GM18511 (cell line): ENCODE measurements around the gene ZNF511.

Source experiments
- ATAC-seq: cut with Tn5 transposase; IDR thresholded peaks from one replicate; pipeline ENCODE4 v1.9.1; 2021; ENCODE audit warnings: mild to moderate bottlenecking, moderate library complexity; ENCODE audit not compliant: unreplicated experiment

Gene ZNF511

GRCh38 chr10:133351408-133352318, 42.9 kb downstream of the ZNF511 start:
- ATAC-seq: no peak

- no peak for ATAC-seq
Observed at GRCh38 chr10:133353202-133353959, 44.7 kb downstream of the ZNF511 start.

- no peak for ATAC-seq
Observed at GRCh38 chr10:133353988-133354605, 45.4 kb downstream of the ZNF511 start.

- ATAC-seq: no peak
Observed at GRCh38 chr10:133354672-133355240, 46.0 kb downstream of the ZNF511 start.

- ATAC-seq: no peak
Observed at GRCh38 chr10:133355266-133355665, 46.6 kb downstream of the ZNF511 start.

GRCh38 chr10:133355991-133356390, 47.3 kb downstream of the ZNF511 start:
- no peak for ATAC-seq

GRCh38 chr10:133356549-133357284, 48.0 kb downstream of the ZNF511 start:
- ATAC-seq: peak; percentile 3

- peak; percentile 70 for ATAC-seq
Observed at GRCh38 chr10:133357285-133358161, 48.8 kb downstream of the ZNF511 start, which contains the start of gene FUOM. TSS of gene FUOM (minus strand) at chr10:133358019. CDS start at chr10:133358007, 12 bp downstream.

- no peak for ATAC-seq
Observed at GRCh38 chr10:133358162-133358924, 49.6 kb downstream of the ZNF511 start.

GRCh38 chr10:133358925-133359310, 50.2 kb downstream of the ZNF511 start:
- ATAC-seq: no peak

GRCh38 chr10:133359554-133359971, 50.8 kb downstream of the ZNF511 start:
- ATAC-seq: no peak

GRCh38 chr10:133359972-133360610, 51.4 kb downstream of the ZNF511 start:
- no peak for ATAC-seq

- no peak for ATAC-seq
Observed at GRCh38 chr10:133361227-133361626, 52.5 kb downstream of the ZNF511 start.

GRCh38 chr10:133361773-133362441, 53.2 kb downstream of the ZNF511 start:
- no peak for ATAC-seq
